GM18909 (cell line): ENCODE measurements around the gene EPHA5.
"Not testable (repeated sequence)": the region's sequence is repeated elsewhere in the genome, so short reads cannot be mapped to it uniquely, and the experiment has no call there.

Experiments used
- ATAC-seq: cut with Tn5 transposase; IDR thresholded peaks from one replicate; pipeline ENCODE4 v1.9.1; 2021; ENCODE audit warnings: mild to moderate bottlenecking; ENCODE audit not compliant: unreplicated experiment, poor library complexity

The EPHA5 gene

DNA sequence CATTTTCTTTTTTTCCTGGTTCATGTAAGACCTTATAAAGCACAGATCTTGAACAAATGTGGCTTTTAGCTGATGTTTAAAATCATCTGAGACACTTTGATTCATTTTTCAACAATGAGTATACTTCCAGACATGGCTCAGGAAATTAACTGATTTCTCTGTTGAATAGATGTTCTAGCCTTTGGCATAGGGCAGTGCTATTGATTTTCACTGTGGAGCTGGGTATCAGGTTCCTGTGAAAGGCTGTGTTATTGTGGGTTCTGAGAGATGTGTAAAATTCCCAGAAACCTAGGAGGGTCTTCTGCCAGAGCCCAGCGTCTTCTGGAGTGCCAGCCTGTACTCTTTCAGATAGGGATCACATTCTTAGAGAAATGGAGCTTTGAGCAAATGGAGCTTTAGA, 278.9 kb downstream of the EPHA5 start:
- no peak for ATAC-seq

- ATAC-seq: no peak
Measured at GRCh38 chr4:65386927-65387326, 283.4 kb downstream of the EPHA5 start.

DNA sequence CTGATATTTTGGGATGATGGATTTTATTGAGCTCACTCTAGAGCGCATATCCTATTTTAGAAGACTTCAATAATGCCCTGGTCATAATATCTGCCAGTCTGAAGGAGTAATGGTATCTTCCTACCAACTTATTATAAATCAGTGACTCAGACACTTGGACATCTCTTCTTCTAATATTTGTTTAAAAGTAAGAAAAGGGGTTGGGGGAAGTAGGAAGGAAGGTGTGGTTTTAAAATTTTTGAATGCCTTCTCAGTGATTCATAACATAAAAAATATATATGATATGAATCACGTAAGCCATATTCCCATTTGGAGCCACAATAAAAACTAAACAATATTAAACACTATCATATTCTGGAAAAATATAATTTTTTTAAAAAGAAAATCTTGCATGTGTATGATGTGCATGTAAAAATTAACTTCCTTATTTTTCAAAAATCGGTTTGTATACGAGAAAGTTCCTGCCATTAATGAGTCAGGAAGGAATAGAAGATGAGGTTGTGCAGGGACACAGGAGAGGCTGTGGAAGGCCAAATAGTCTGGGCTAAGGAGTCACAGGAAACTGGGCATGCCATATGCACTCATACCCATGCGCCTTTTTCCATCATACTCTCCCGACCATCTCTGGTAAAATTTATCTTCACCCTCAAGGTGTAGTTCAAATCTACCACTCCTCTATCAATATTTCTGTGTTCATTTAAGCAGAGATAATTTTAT, 286.5 kb downstream of the EPHA5 start:
- ATAC-seq: no peak

GRCh38 chr4:65381648-65382047, 288.6 kb downstream of the EPHA5 start:
- no peak for ATAC-seq

GRCh38 chr4:65370709-65371108, 299.6 kb downstream of the EPHA5 start:
- ATAC-seq: no peak

- ATAC-seq: no peak
Measured at GRCh38 chr4:65367306-65367705, 303.0 kb downstream of the EPHA5 start.

DNA sequence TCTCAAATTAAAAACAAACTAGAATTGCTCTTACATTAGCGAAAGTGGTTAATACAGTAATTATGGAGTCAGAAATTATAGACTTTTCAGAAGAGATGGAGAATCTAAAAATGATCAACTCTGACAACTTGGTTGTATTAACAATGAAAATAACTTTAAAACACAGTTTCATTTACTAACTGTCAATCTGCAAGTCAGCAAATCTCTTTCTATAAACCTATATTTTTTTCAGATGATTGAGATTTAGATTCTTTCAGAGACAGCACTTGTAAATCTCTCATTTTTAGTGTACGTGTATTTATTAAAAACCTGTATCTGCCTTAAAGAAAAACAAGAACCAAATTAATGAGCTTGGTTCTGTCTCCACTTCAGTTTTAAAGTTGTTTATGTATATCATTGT, 311.4 kb downstream of the EPHA5 start:
- no peak for ATAC-seq

DNA sequence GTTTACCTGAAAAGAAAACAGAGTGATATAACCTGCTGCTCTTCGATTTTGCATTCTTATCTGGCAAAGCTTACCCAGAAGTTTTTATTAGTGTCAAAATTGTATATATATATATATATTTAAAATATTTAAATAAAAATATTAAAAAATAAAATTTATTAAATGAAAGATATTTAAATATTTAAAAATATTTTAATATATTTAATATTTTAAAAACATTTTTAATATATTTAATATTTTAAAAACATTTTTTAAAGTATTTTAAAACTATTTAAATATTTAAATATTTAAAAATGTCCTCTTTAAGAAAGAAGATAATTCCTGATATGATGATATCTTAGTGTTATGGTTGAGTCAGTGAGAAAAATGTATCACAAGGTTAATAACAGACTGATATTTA, 317.2 kb downstream of the EPHA5 start:
- ATAC-seq: no peak

DNA sequence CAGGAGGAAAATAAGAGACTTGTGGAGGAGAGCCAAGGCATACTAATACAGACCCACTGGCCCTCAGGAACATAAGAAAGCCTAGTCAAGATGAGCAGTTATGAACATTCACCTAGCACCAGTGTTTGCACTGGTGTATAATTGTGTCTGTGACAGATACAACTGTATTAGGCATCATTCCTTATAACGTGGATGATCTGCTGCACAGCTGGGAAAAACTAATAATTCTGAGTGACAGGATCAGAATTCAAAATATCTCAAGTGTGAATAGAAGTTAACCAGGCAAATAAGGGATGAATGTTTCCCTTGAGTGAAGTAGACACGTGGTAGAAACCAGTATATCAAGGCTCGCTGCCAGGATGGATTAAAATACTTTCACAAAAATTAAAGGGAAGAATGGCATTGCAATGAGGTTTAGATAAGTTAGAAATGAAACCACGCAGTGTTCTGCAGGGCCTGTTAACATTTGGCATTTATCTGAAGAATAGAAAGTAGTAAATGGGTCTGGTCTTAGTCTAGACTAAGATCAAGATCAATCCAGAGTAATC, 325.9 kb downstream of the EPHA5 start:
- no peak for ATAC-seq

GRCh38 chr4:65343342-65343741, 326.9 kb downstream of the EPHA5 start:
- no peak for ATAC-seq

- ATAC-seq: no peak
Measured at GRCh38 chr4:65341557-65341956, 328.7 kb downstream of the EPHA5 start.

GRCh38 chr4:65340382-65341109, 329.7 kb downstream of the EPHA5 start:
- no peak for ATAC-seq

GRCh38 chr4:65337371-65337770, 332.9 kb downstream of the EPHA5 start:
- ATAC-seq: no peak

GRCh38 chr4:65336465-65336864, 333.8 kb downstream of the EPHA5 start:
- no peak for ATAC-seq

DNA sequence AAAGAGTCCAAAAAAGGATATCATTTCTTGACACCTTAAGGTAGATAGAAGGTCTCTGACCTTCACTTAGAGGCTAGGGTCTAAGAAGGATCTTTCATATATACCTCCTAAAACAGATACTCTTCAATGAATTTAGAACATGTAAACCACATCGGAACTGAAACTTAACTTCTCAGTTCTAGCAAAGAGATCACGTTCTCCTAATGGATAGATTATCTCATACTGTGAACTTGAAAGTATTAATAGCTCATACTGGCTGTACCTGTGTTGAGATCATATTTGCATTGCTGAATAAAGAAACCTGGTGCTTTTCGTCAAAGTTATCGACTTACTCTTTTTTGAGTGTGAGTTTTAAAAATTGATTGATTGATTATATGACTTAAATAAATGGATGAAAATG, 353.8 kb downstream of the EPHA5 start:
- ATAC-seq: no peak

GRCh38 chr4:65311120-65311519, 359.2 kb downstream of the EPHA5 start:
- no peak for ATAC-seq

- no peak for ATAC-seq
Measured at GRCh38 chr4:65310586-65310985, 359.7 kb downstream of the EPHA5 start.

DNA sequence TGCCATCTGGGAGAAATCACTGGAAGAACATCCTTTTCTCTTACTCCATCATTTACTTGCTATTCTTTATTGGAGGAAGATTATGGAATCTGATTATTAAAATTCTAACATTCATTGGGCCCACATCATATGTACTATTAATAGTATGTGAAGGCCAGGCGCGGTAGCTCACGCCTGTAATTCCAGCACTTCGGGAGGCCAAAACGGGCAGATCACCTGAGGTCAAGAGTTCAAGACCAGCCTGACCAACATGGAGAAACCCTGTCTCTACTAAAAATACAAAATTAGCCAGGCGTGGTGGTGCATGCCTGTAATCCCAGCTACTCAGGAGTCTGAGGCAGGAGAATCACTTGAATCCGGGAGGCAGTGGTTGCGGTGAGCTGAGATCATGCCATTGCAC, 361.7 kb downstream of the EPHA5 start:
- ATAC-seq: not testable (repeated sequence)

- no peak for ATAC-seq
Measured at GRCh38 chr4:65302145-65302544, 368.1 kb downstream of the EPHA5 start.

DNA sequence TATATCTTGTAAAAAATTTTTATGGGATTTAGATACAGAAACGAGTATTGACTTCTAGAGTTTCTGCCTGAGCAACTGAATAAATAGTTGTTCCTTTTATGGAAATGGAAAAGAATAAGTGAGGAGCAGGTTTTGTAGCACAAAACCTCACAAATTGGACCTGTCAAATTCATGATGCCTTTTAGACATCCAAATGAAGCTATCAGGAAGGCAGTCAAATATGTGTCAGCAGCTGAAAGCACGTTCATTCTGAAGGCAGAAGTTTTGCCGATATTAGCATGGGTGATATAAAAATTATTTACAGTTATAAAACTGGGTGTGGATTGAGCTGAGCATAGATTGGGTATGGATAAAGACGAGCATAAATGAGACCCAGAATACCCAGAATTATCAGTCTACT, 374.0 kb downstream of the EPHA5 start:
- no peak for ATAC-seq

DNA sequence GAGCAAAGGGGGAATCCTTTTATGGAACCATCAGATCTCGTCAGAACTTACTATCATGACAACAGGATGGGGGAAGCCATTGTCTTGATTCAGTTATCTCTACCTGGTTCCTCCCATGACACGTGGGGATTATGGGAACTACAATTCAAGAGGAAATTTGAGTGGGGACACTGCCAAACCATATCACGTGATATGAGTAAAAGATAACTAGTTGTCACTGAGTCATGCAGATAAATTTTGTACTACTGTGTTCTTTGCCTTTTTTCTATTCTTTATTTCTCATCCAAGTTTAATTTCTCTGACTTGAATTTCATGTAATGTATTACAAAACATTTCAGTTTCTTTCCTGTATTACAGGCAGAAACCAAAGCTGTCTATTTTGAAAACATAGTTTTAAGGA, 383.2 kb downstream of the EPHA5 start:
- no peak for ATAC-seq
